K562 (cell line): Measurements from ENCODE around the gene LRRC8C. TPM values are rescaled to one million over a fixed set of nuclear protein-coding genes. Genes with fewer than 3 reads are reported as not detected.
A peak's percentile ranks its signal among the peaks of the same experiment; 100 is the strongest.

Experiments
- ATAC-seq: fragments of 200-7000 bp; cut with Tn5 transposase; 3 replicates; pipeline ENCODE4 v1.9.1; 2020; ENCODE audit warnings: moderate library complexity
- BruUV-seq: library from RNA; stranded (reverse); fragments of 400-500 nt; replicated peaks from 2 replicates; lab custom pipeline; 2021; lab: Mats Ljungman, UMichigan
- CTCF ChIA-PET: fragments of 300-600 bp; formaldehyde crosslinking; extraction: SDS; loops from one replicate; lab custom pipeline; 2021; ENCODE audit warnings: low intra/inter-chr PET ratio; lab: Yijun Ruan, JAX
- POLR2A ChIA-PET: fragments of 300-600, 350-650 bp; sonication (Branson Sonifier 250); formaldehyde crosslinking; extraction: SDS; loops from one replicate; lab custom pipeline; 2021; ENCODE audit warnings: antibody characterized with exemption, inconsistent platforms; lab: Yijun Ruan, JAX
- DNase-seq, 4 experiments: peaks; one replicate each; pipeline versions ENCODE4 v3.0.0 to v3.0.0-alpha.2; 2011 to 2018; ENCODE audit warnings: low spot score in 3 of 4, mixed read lengths in 3 of 4; ENCODE audit errors: extremely low read depth in 1 of 4
- FAIRE-seq: peaks from 2 replicates; lab custom pipeline; 2011; peaks lifted over from hg19 to GRCh38; lab: Jason Lieb, UNC
- H2AFZ ChIP-seq: 2 replicates; pipeline ENCODE4 v1.6.0; 2011; ENCODE audit warnings: low read depth, low read length, control low read depth, inconsistent platforms
- H3K27ac ChIP-seq: fragments of 200-600 bp; 3 replicates; pipeline ENCODE4 v1.8.0; 2011; ENCODE audit warnings: low read depth, mild to moderate bottlenecking, control low read depth, inconsistent platforms, low read length, moderate library complexity, mixed read lengths; ENCODE audit errors: extremely low read depth
- H3K27me3 ChIP-seq, 2 experiments: fragments of 300-600 bp in 1 of 2; 2 replicates in 1 of 2; 3 replicates in 1 of 2; pipeline versions ENCODE4 v1.6.0 to v1.8.0; 2011; ENCODE audit warnings: inconsistent platforms in 2 of 2, low read length in 2 of 2, mild to moderate bottlenecking in 1 of 2, mixed read lengths in 1 of 2, moderate library complexity in 1 of 2; ENCODE audit not compliant: control insufficient read depth in 2 of 2, insufficient read depth in 2 of 2
- H3K36me3 ChIP-seq: fragments of 300-600 bp; 3 replicates; pipeline ENCODE4 v1.8.0; 2011; ENCODE audit warnings: mild to moderate bottlenecking, low read length, inconsistent platforms; ENCODE audit not compliant: control insufficient read depth, insufficient read depth
- H3K4me1 ChIP-seq, 2 experiments: fragments of 200-600 bp in 1 of 2; replicated peaks in 1 of 2; 2 replicates in 1 of 2; 3 replicates in 1 of 2; pipeline versions ENCODE4 v1.5.1 to v1.8.0; 2011; ENCODE audit warnings: inconsistent platforms in 2 of 2, low read length in 2 of 2, mild to moderate bottlenecking in 1 of 2, mixed read lengths in 1 of 2, moderate library complexity in 1 of 2; ENCODE audit not compliant: control insufficient read depth in 2 of 2, insufficient read depth in 2 of 2
- H3K4me2 ChIP-seq: 2 replicates; pipeline ENCODE4 v1.6.1; 2011; ENCODE audit warnings: low read length, control low read depth, inconsistent platforms, mixed read lengths; ENCODE audit not compliant: insufficient read depth
- H3K4me3 ChIP-seq: fragments of 200-600 bp; sonication (generic), shearing (Covaris generic); 2 replicates; pipeline ENCODE4 v1.5.1; 2016; ENCODE audit warnings: control low read depth, inconsistent platforms
- H3K79me2 ChIP-seq: fragments of 200-600 bp; 3 replicates; pipeline ENCODE4 v1.8.0; 2011; ENCODE audit warnings: low read length, inconsistent platforms; ENCODE audit not compliant: control insufficient read depth, insufficient read depth
- H3K9ac ChIP-seq, 2 experiments: 2 replicates each; pipeline versions ENCODE4 v1.6.0 to v1.6.1; 2011; ENCODE audit warnings: low read depth in 2 of 2, low read length in 2 of 2, control low read depth in 1 of 2, inconsistent platforms in 1 of 2, mild to moderate bottlenecking in 1 of 2, mixed read lengths in 1 of 2; ENCODE audit not compliant: insufficient read depth in 1 of 2
- H3K9me1 ChIP-seq: one replicate; pipeline ENCODE4 v1.6.0; 2011; ENCODE audit warnings: inconsistent platforms, mild to moderate bottlenecking, low read length, moderate library complexity; ENCODE audit not compliant: control insufficient read depth, insufficient read depth
- H3K9me3 ChIP-seq: replicated peaks from 2 replicates; pipeline ENCODE4 v1.5.1; 2011; ENCODE audit warnings: low read depth, low read length, inconsistent platforms; ENCODE audit not compliant: control insufficient read depth, insufficient read depth
- H4K20me1 ChIP-seq: replicated peaks from 2 replicates; pipeline ENCODE4 v1.6.1; 2011; ENCODE audit warnings: low read length, inconsistent platforms, mixed read lengths; ENCODE audit not compliant: control insufficient read depth, insufficient read depth
- ATF3 ChIP-seq, 2 experiments: fragments of 450-650 bp in 1 of 2; sonication (generic) in 1 of 2; formaldehyde crosslinking in 1 of 2; IDR thresholded peaks in 1 of 2; conservative IDR thresholded peaks in 1 of 2; 2 replicates each; pipeline versions ENCODE4 v1.6.1 to v1.8.1; 2016 to 2023; ENCODE audit warnings: mild to moderate bottlenecking in 2 of 2, moderate library complexity in 2 of 2, inconsistent platforms in 1 of 2, missing genetic modification reagents in 1 of 2
- ATF6 ChIP-seq: sonication (generic); formaldehyde crosslinking; IDR thresholded peaks from 2 replicates; pipeline ENCODE4 v1.4.0; 2020; ENCODE audit warnings: mild to moderate bottlenecking, missing genetic modification reagents
- JUND ChIP-seq, 2 experiments: IDR thresholded peaks; 2 replicates in 1 of 2; 3 replicates in 1 of 2; pipeline ENCODE4 v1.6.1; 2011; ENCODE audit warnings: borderline replicate concordance in 2 of 2, low read depth in 2 of 2, low read length in 2 of 2, improper control_type of control experiment in 1 of 2, missing biosample characterization in 1 of 2, missing genetic modification characterization in 1 of 2, missing genetic modification reagents in 1 of 2
- KAT2B ChIP-seq: IDR thresholded peaks from one replicate; pipeline ENCODE4 v1.6.1; 2012; ENCODE audit warnings: low read depth, mild to moderate bottlenecking, control low read depth, inconsistent platforms, low read length, moderate library complexity
- MAX ChIP-seq: sonication (generic); formaldehyde crosslinking; IDR thresholded peaks from 2 replicates; pipeline ENCODE4 v1.9.0; 2022; ENCODE audit warnings: mild to moderate bottlenecking, missing genetic modification reagents
- MCM5 ChIP-seq: fragments of 450-650 bp; IDR thresholded peaks from 2 replicates; pipeline ENCODE4 v1.6.1; 2016; ENCODE audit warnings: low read depth
- STAG1 ChIP-seq: sonication (generic); formaldehyde crosslinking; IDR thresholded peaks from 2 replicates; pipeline ENCODE4 v1.5.0; 2020; ENCODE audit warnings: missing genetic modification reagents, borderline replicate concordance
- TAL1 ChIP-seq: fragments of 450-650 bp; IDR thresholded peaks from 2 replicates; pipeline ENCODE4 v1.6.1; 2016; ENCODE audit warnings: mild to moderate bottlenecking
- ZBTB9 ChIP-seq: fragments of 450-650 bp; formaldehyde crosslinking; IDR thresholded peaks from 2 replicates; pipeline ENCODE4 v1.4.0; 2020; ENCODE audit warnings: mild to moderate bottlenecking, moderate library complexity
- ZEB2 ChIP-seq: fragments of 450-650 bp; IDR thresholded peaks from 2 replicates; pipeline ENCODE4 v1.6.1; 2016
- ZNF232 ChIP-seq: sonication (generic); formaldehyde crosslinking; IDR thresholded peaks from 2 replicates; pipeline ENCODE4 v1.8.0; 2022; ENCODE audit warnings: mild to moderate bottlenecking, missing genetic modification reagents
- ZNF609 ChIP-seq: sonication (generic); formaldehyde crosslinking; IDR thresholded peaks from 2 replicates; pipeline ENCODE4 v1.8.1; 2023; ENCODE audit warnings: missing genetic modification reagents, mild to moderate bottlenecking, borderline replicate concordance
- WGBS: fragments of 100-300 bp; shearing (Covaris generic); methylation state at CpG from one replicate; pipeline ENCODE4 v1.1.6; 2016; ENCODE audit warnings: low coverage, mixed read lengths; ENCODE audit not compliant: insufficient coverage; ENCODE audit errors: missing lambda C conversion rate; 5-methylcytosine and 5-hydroxymethylcytosine counted together
- in situ Hi-C: fragments of 300-500 bp; cut with MboI; formaldehyde crosslinking; loops from 4 replicates; pipeline ENCODE4 v1.15.0; 2018; ENCODE audit warnings: inconsistent platforms, mixed read lengths
- intact Hi-C: fragments of 100-400 bp; cut with micrococcal nuclease; formaldehyde crosslinking; loops from 2 replicates; pipeline ENCODE4 v1.14.2; 2022
- polyA plus RNA-seq, 8 experiments: library from polyadenylated mRNA; depleted of rRNA in 4 of 8; stranded (reverse) in 5 of 8; unstranded in 3 of 8; fragments of >200 nt; fragmentation: Nextera tagmentation in 2 of 8; fragmentation: Illumina TruSeq in 1 of 8; extraction: Ambion mirVana in 2 of 8; extraction: Trizol in 1 of 8; gene quantifications; 2 replicates each; pipeline versions ENCODE4 v1.2.1 to v1.2.3, GENCODE V29; 2011 to 2014; ENCODE audit warnings: inconsistent platforms in 1 of 8, missing spikeins in 1 of 8
- total RNA-seq, 7 experiments: library from RNA; depleted of rRNA in 6 of 7; stranded (reverse); fragments of >200 nt in 6 of 7; fragmentation: Illumina TruSeq in 2 of 7; extraction: Trizol in 2 of 7; gene quantifications; 2 replicates each; pipeline versions ENCODE4 v1.2.1 to v1.2.3, GENCODE V29; 2011 to 2021; ENCODE audit warnings: low replicate concordance in 1 of 7

The LRRC8C gene
- total and polyA plus RNA-seq, 9 of the 15 experiments (the other 6 are each of a cell fraction or from before 2014, with no cell fraction given), result 1.00 to 12.5 (median 4.5) TPM

- in situ Hi-C loops, result no loop called here
- intact Hi-C loops, result no loop called here
- H3K36me3 ChIP-seq, result no peaks in the 10 kb centered on the region
- H3K27me3 ChIP-seq, result no peaks in the 10 kb centered on the region
- H3K9me3 ChIP-seq, result no peaks in the 10 kb centered on the region
- H3K4me1 ChIP-seq, result peaks cover 0 to 26% of the 10 kb centered on the region in 2 experiments
- 25% methylated on average over 4 of the region's 4 CpGs for WGBS
- peak; percentile 14; the same call in 2 of the 3 replicates for ATAC-seq
- no peak for FAIRE-seq
- no peak for DNase-seq
- H3K4me2 ChIP-seq, result no peak overlapping the region
- H3K9ac ChIP-seq, result no peak overlapping the region; a peak in 1 of 4 replicates
- ChIA-PET CTCF (no interaction called here), POLR2A (no interaction called here)
- peak overlapping the region; percentile 52 for H2AFZ ChIP-seq
- no peaks in the 10 kb centered on the region for H3K9me1 ChIP-seq
- H3K27ac ChIP-seq, result peak overlapping the region; percentile 39; the same call in 2 of the 3 replicates
- BruUV-seq, result no TSS peak
- no peak overlapping the region for H3K4me3 ChIP-seq
- H4K20me1 ChIP-seq, result no peaks in the 10 kb centered on the region
- no peaks in the 10 kb centered on the region for H3K79me2 ChIP-seq
- TF ChIP-seq ZNF232 (CRISPR knock-in tag), result no peak
- no peak for TF ChIP-seq KAT2B
- TF ChIP-seq MCM5, result no peak
- no peak for TF ChIP-seq TAL1
- TF ChIP-seq STAG1, result no peak
- peak; percentile 35; the same call in 1 of the 2 replicates for TF ChIP-seq ATF3 (IDR thresholded peaks at IDR 0.05)
- TF ChIP-seq ATF3 (CRISPR knock-in tag; conservative IDR thresholded peaks at IDR 0.05), result no peak
- TF ChIP-seq ZNF609 (CRISPR knock-in tag), result no peak
- TF ChIP-seq JUND (IDR thresholded peaks at IDR 0.05; ENCODE audit: borderline replicate concordance, low read depth, low read length), result peak; percentile 22; the same call in 1 of the 2 replicates
- no peak for TF ChIP-seq JUND (tag; IDR thresholded peaks at IDR 0.05; ENCODE audit: borderline replicate concordance, low read depth, low read length)
- no peak for TF ChIP-seq ZEB2
- no peak for TF ChIP-seq ZBTB9 (CRISPR knock-in tag)
- no peak for TF ChIP-seq ATF6 (CRISPR knock-in tag)
- TF ChIP-seq MAX (CRISPR knock-in tag), result no peak
Observed at GRCh38 chr1:89725011-89725370, 92.1 kb downstream of the LRRC8C start.
